GM18519 (cell line): ENCODE results near the gene ITSN1.

Source experiments
- ATAC-seq: cut with Tn5 transposase; IDR thresholded peaks from one replicate; pipeline ENCODE4 v1.9.1; 2021; ENCODE audit warnings: mild to moderate bottlenecking, moderate library complexity; ENCODE audit not compliant: unreplicated experiment, low FRiP score

Gene ITSN1

DNA sequence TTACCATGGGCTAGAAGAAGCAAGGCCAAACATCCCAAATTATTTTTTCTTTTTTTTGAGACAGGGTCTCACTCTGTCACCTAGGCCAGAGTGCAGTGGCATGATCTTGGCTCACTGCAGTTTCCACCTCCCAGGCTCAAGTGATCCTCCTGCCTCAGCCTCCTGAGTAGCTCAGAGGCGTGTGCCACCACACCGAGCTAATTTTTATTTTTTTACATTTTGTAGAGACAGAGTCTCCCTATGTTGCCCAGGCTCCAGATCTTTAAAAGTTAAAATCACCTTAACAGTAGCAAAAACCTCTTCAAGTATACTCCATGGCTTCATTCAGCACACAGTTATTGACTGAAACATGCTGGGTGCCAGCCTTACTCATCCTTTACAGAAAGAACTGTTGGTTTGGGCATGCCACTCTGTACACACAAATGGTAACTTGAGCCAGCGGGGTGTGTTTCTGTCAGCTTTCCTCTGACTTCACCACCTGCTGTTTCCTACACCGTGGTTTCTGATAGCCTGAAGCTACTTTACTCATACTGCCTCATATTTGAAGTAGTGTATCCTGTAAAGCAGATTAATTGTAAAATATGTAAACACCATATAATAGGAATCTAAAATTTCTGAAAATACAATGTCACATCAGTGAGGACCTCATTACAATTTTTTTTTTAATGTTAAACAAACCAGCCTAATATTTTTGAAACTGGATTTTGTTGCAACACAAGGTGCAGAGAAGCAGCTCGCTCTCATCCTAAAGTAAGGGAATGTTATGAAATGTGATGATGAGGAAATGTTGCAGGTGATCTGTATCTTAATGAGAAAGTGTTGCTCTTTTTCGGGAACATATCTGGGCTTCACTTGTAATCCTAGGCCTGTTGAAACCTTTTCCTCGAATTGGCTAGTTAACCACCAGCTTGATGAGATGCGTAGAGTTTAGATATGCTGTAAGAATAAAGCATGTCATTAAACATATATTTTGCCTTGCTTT is 159.4 kb downstream of the ITSN1 start:
- ATAC-seq: no peak

DNA sequence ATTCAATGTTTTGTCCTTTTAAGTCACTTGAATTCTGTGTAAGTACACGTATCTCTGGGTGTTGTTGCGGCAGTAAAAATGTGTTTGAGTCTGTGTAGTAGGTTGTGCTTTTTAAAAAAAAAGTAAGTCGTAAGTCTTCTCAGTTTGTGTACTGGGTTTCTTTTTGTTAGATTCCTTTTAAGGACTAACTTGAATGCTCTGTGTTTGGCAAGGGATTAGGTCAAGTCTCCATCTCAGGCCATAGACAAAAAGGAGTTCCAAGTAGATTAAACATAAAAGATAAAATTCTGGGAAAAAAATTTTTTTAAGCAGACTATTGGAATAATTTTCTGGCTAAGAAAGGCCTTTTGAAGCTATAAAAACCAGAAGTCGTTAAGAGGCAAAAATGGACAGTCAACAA is 160.2 kb downstream of the ITSN1 start:
- no peak for ATAC-seq

DNA sequence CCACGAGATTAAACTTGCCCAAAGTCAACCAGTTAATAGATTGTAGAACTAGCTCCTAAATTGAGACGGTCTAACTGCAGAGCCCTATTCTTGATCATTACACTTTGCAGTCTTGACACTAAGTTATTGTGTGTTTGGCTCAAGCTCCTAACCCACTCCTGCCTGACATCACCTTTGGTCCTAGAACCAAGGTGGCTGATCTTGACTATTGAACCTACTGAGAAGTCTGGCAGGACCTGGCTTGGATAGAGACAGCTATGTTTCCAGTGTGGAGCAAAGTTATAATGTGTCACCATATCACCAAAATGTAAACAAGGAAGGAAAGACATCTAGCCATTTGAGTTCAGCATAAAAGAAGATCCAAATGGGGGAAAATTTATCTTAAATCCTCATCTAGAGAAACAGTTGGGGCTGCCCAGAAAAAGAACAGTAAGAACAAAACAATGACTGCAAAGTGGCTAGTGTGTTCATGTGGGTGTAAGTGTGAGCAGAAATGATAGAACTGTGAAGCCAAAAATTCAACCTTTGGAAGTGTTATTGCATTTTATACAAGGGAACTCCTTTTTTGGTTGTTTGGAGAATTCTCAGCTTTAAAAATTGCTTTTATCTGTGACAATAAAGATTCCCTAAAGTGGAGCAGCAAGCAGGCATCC is 166.5 kb downstream of the ITSN1 start:
- ATAC-seq: no peak

DNA sequence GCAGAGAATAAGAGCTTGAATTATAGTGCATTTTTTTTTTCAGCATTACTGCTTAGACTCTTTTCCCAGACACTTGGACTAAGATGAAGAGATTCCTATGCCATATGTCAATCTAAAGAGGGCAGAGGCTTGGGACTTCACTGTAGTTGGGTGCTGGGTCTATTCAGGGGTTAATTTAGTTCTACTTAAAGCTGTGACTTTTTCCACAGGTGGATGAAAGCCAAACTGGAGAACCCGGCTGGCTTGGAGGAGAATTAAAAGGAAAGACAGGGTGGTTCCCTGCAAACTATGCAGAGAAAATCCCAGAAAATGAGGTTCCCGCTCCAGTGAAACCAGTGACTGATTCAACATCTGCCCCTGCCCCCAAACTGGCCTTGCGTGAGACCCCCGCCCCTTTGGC is 168.5 kb downstream of the ITSN1 start:
- ATAC-seq: no peak

DNA sequence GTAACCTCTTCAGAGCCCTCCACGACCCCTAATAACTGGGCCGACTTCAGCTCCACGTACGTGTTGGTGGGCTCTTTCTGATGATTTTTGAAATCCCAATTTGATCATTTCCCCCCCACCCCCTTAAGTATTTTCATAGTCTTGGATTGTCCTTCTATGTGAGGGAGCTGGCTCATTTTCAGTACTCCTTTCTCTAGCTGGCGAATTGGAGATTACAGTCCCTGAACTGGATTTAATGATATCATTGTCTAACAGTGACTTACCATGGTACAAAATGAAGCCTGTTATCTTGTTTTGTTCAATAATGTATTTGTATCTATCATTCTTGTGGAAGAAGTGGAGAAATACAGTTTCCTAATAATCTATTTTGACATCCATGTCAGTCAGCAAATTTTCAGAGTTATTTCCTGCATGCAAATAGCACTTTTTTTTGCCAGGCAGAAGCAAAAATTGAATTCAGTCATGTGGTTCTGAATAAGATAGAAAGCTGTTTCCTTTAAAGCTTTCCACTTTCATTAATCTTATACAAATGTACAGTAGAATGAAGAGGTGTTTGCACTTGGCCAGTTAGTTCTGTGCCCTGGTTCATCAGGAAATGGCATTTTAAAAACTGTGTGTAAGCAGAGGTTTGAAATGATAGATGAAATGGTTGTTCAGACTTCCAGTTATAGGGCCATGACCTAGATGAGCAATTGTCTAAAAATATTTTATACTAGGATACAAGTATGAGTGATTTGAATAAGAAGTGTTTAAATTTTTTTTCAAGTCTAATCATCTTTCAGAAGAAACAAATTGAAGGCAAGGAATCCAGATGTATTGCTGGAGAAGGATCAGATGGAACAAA is 169.1 kb downstream of the ITSN1 start:
- ATAC-seq: no peak

DNA sequence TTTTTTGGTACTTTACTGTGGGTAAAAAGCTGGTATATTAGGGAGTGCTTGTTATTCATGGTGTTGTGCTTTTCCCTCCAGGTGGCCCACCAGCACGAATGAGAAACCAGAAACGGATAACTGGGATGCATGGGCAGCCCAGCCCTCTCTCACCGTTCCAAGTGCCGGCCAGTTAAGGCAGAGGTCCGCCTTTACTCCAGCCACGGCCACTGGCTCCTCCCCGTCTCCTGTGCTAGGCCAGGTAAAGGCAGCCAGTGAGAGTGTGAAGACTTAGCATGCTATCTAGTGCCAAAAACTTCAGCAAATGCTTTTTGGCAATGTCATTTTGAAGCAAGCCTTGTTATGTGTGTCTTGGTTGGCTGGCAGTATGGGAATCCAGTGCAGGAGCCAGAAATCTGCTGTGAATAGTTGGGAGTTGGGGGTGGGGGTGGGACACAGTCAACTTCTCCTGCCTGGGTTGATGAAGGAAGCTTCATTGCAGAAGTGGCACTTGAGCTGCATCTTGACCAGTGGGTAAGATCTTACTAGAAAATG is 171.6 kb downstream of the ITSN1 start:
- ATAC-seq: no peak

DNA sequence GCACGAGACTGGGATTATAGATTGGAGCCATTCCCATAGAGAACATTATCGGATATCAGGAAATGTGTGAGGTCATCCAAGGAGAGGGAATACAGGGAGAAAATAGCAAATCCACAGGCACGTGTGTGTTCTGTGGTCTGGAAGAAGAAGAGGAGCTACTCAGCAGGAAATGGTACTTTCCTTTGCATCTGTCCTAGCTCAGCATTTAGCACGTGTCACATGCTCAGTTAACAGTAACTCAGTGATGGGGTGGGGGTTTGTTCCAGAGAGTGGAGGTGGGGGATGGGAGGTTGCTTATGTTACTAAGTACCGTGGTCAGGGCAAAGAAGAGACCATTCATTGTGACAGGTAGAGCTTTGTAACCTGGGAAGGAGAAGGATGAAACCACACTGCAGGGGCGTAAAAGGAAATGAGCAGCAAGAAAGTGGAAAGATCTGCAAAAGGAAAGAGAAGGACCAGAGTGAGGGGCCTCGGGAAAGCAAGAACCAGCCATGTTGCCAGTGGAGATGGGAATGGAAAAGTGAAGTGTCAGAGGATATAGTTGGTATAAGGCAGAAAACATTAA is 172.9 kb downstream of the ITSN1 start:
- ATAC-seq: no peak

DNA sequence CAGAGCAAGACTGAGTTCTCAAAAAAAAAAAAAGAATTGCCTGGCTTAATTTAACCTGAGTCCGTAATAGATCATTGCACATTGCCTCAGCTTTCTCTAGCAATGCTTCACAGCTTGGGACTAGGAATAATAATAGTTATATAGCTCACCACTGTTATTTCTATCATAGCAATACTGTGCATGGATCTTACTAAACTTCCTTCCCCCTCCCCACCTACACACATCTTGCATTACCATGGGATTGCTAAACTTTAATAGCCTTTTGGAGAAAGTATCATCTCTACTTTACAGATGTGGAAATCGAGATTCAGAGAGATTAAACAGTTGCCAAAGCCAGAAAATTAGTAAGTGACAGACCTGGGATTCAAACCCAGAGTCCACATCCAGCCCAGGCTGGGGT is 173.9 kb downstream of the ITSN1 start:
- ATAC-seq: no peak

DNA sequence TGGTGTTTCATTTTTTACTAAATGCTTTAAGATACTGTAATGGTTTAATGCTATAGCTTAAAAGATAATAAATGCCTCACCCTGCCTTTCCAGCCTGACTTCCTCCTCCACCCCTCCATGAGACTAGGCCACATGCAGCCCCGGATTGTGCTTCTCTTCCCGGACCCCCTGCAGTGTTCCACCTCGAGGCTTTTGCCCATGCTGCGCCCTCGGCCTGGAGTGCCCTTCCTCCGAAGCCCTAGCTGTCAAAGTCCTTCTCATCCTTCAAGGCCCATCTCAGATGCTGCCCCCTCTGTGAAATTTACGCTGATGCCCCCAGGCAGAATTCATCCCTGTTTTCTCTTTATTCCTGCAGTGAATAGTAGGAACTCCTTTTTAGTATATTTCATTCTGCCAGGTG is 174.8 kb downstream of the ITSN1 start:
- no peak for ATAC-seq

DNA sequence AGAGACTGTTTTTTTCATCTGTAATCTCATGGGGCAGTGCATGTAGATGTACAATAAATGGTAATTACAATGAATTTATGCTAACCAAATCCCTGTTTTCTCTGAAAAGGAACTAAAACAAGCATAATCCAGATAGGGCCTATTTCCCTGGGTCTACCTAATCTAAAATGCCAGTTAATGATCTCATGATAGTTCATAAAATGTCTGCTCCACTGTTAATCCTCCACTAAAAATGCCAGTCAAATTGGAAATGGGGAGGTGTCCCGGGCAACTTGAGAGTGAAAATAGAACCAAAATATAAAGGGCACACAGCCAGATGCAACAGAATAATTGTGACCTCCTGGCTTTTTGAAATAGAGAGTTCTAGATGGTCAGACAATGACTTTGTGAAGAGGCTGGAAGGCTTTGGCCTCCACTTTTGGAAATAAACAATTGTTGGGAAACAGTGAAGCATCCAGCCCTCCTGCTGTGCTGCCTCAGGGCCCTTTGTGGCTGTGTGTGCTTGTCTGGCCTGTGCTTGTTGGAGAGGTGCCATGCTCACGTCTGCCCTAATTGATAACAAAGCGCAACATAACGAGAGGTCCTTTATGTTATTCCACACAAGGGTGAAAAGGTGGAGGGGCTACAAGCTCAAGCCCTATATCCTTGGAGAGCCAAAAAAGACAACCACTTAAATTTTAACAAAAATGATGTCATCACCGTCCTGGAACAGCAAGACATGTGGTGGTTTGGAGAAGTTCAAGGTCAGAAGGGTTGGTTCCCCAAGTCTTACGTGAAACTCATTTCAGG is 175.6 kb downstream of the ITSN1 start:
- no peak for ATAC-seq

DNA sequence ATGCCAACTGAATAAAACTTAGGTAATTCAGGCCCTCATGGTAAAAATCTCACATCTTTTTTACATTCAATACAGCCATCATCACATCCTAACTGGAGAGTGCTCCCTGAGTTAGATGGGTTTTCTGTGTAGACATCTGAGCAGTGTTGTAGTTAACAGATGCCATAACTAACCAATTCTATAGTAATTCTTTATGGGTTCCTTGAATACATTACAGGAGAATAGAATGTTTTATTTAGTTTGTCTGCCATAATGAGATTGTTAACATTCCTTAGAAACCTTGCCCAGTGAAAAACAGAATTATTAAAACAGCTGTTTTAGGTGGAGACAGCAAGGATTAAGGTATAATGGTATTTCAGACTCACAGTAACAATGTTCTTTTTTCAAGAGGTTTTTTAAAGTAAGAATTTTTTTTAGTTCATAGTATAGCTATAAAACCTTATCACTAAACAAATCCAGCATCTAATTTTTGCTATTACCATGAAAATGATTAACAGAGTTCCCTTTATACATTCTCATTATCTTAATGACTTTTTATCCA is 178.0 kb downstream of the ITSN1 start:
- no peak for ATAC-seq

DNA sequence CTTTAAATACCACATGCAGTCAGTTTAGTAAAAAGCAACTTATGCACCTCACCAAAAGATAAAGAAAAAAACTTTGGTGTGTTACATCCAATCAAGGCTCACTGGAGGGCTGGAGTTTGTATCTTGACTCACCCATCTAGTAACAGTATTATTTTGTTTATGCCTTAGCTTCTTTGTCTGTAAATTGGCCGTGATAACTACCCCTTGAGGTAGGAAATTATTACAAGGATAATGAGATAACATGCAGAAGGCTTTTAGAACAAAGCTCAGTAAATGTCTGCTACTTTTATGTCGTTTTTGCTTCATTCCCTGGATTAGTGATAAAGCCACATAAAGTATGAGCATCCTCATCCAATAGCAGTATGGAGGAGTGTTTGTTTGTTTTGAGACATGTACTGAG is 178.5 kb downstream of the ITSN1 start:
- no peak for ATAC-seq

DNA sequence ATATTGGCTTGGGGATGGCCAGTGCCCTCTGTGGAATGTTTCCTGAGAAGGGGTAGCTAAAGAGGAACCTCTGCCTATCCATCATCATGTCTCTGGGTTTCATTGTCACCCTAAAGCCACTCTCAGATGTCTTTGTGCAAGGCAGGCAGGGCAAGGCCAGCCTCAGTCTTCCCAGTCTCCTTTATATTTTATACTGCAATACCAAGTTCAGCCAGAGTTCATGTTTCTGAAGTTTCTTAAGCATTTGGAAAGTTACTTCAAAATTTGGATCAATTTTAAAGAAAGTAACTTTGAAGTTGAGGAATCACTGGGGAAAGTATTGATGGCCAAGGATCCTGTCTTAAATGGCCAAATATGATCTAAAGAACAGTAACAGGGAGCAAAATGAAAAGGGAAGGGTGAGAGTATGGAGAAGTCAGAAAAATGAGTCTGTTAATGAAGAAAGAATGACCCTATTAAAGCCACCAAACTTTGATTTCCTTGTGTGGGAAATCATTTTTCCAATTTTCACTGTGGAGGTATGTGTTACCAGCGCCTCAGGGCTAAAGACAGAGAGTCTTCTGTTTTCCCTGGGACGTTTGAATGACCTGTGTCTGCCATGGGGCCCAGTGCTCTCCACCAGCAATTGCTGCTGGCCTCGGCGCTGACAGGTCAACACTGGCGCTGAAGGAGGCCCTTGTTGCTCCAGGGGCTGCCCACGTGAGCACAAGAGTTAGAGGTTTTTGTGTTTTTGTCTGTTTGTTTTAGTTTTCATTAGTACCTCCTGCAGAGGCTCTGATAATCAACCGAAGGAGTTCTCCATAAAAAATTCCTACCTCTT is 179.4 kb downstream of the ITSN1 start:
- ATAC-seq: no peak

DNA sequence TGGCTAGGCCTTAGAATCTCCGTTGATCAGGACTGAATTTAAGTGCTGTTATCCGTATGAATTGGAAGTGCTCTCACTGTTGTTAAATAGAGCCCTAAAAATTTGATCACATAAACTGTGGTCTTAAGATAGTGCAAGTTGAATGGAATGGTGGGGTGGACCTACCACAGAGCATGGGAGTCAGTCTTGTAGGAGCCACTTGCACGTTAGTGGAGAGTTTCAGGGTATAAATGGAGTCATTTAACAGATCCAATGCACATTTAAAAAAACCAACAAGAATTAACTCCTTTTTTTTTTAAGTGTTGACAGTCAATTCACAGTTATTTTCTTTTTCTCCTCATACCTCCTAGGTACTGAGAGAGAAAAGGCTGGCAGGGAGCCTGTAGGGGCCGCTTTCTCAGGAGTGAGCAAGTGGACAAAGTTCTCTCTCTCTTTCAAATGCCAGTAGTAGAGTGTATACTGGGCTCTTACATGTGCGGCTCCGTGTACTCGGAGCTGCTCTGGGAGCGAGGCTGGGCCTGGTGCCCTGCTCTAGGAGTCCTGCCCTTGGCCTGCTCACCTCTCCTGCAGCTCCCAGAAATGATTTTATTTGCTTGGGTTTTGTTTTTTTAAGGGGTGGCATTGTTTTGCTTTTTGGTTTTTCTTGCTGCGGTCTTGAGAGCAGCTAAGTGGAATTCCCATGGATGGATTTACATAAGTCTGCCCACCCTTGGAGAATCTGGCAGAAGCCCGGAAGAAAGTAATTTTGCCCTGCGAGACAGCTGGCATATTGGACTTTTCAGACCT is 182.0 kb downstream of the ITSN1 start:
- no peak for ATAC-seq

DNA sequence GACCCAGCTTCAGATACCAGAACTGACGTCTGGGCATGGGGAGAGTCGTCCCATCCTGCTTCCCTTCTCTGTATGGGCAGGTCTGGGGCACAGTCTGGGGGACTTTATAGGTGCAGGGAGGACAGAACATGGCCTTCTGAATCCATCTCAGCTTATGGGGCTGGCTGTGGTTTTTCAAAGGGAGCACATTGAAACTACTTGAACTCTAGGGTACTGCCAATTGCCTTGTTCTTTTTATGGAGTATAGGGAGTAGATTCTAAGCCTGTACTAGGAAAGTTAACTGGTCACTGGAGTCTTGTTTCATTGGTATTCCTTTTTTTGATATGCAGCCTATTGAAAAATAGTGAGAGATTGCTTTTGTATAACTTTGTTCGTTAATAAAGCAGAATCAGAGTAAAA is 183.1 kb downstream of the ITSN1 start:
- ATAC-seq: no peak

DNA sequence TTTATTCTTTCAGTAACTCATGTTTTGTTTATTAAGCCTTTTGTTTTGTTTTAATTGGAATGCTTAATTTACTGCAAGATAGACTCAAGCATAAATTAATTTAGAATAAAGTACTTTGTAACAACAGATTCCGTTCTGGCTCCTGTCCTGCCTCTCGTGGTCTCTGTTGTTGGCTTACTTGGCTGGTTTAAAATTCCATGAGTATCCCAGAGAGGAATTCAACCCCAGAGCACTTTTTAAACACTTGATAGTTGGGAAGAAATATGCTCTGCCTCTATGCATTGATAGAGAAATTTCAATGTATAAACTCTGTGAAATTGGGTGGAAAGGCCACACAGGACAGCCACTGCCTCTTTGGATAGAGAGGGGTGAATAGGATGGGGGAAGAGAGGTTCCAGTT is 183.6 kb downstream of the ITSN1 start:
- no peak for ATAC-seq

DNA sequence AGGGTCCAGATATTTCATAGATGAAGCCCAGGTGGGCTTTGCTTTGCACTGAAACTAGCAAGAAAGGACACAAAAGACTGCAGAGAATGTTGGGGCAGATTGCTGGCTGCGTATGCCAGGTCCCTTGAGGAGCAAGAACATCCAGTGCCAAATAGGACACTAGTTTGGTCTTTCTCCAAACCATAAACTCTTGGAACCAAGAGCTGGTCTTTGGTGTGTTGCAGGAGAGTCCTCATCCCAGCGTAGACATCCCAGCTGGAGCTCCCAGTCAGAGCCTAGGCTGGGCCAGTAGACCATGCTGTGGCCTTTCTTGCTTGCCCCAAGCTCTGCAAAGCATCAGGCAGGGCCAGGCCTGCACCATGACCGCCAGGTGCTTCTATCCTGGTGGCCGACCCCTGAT is 185.8 kb downstream of the ITSN1 start:
- no peak for ATAC-seq

DNA sequence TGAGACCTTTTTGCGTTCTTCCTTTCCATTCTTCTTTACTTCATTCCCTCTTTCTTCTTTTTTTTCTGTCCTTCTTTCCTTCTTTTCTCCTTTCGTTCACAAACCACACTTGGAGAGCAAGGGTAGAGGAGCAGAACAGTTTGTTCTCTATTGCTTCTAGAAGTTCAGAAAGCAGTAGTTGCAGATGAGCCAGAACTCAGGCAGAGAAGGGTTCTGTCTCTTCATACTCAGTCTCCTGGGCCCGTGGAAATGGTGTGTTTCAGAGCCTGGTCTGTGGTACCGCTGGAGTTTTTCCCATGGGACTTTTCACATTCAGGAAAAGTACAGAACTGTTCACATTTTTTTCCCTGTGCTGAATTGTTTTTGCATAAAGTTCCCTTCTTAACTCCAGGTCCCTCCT is 186.3 kb downstream of the ITSN1 start:
- ATAC-seq: no peak
